Heart right ventricle (tissue), 16 donors: ENCODE measurements around the gene SDR39U1. TPM values are rescaled to one million over a fixed set of nuclear protein-coding genes. Genes with fewer than 3 reads are reported as not detected.

Experiments
- ATAC-seq, 8 donors: fragments of 200-7000 bp; cut with Tn5 transposase; one replicate each; pipeline ENCODE4 v1.9.1; 2020; ENCODE audit warnings: mild to moderate bottlenecking in 8 of 8, moderate library complexity in 8 of 8, moderate number of reproducible peaks in 1 of 8
- DNase-seq, 2 donors: peaks; one replicate each; pipeline ENCODE4 v3.0.0-alpha.2; 2020
- H3K27ac ChIP-seq, 10 donors: fragments of 200-600 bp; sonication (generic) in 2 of 10; one replicate each; pipeline versions ENCODE4 v1.5.0 to v1.8.0; 2020 to 2022; ENCODE audit warnings: mild to moderate bottlenecking in 3 of 10
- H3K27me3 ChIP-seq, 7 donors: fragments of 200-600 bp; one replicate each; pipeline ENCODE4 v1.8.0; 2021 to 2022; ENCODE audit warnings: mild to moderate bottlenecking in 2 of 7
- H3K36me3 ChIP-seq, 9 donors: fragments of 200-600 bp; sonication (generic) in 1 of 9; one replicate each; pipeline versions ENCODE4 v1.5.0 to v1.8.0; 2020 to 2022; ENCODE audit warnings: mild to moderate bottlenecking in 2 of 9
- H3K4me1 ChIP-seq, 9 donors: fragments of 200-600 bp; sonication (generic) in 1 of 9; one replicate each; pipeline versions ENCODE4 v1.5.0 to v1.8.0; 2020 to 2022; ENCODE audit warnings: mild to moderate bottlenecking in 4 of 9
- H3K4me3 ChIP-seq, 10 donors: fragments of 200-600 bp; sonication (generic) in 2 of 10; one replicate each; pipeline versions ENCODE4 v1.5.0 to v1.8.0; 2020 to 2022; ENCODE audit warnings: mild to moderate bottlenecking in 7 of 10, moderate library complexity in 2 of 10
- H3K9me3 ChIP-seq, 11 donors: fragments of 200-600 bp in 10 of 11; sonication (generic) in 2 of 11; one replicate each; pipeline versions ENCODE4 v1.5.0 to v1.8.0; 2013 to 2022; ENCODE audit warnings: mild to moderate bottlenecking in 2 of 11, control low read depth in 1 of 11, moderate library complexity in 1 of 11
- CTCF ChIP-seq, 9 donors: fragments of 200-600 bp; sonication (generic) in 2 of 9; IDR thresholded peaks; one replicate each; pipeline versions ENCODE4 v1.5.0 to v1.8.0; 2021 to 2022; ENCODE audit warnings: antibody characterized with exemption in 9 of 9, mild to moderate bottlenecking in 5 of 9, moderate library complexity in 1 of 9
- WGBS, 2 donors: extraction: QIAGEN DNeasy Blood & Tissue Kit; methylation state at CpG; one replicate each; pipeline ENCODE4 v1.1.7; 2013; ENCODE audit warnings: inconsistent platforms in 1 of 2; 5-methylcytosine and 5-hydroxymethylcytosine counted together
- intact Hi-C, 10 donors: fragments of 100-400 bp; cut with DNase I; formaldehyde crosslinking; loops; one replicate each; pipeline versions ENCODE4 v1.11.1 to v1.14.2; 2022
- polyA plus RNA-seq, 2 donors: library from polyadenylated mRNA; stranded (reverse); fragments of 200-250 nt; gene quantifications; one replicate each; pipeline ENCODE4 v1.2.3, GENCODE V29; 2013
- total RNA-seq, 10 donors: library from RNA; stranded (reverse); fragmentation: NEBNext Ultra II Directional in 3 of 10; extraction: Animal tissue kit (Norgen Biotek cat#: 25700) in 3 of 10; gene quantifications; one replicate each; pipeline versions ENCODE4 v1.2.1 to v1.2.4, GENCODE V29; 2021 to 2023
- donor health status: Arrhythmogenic right ventricular cardiomyopathy.
- donor health status: ischemic (EF 13 %, LVEDD 7.1; RV severe dilation, severe dysfunction).
- donor health status: healthy with polysubstance abuse.
- donor health status: DM: no; HTN: yes; CAD: no.
- donor health status: DM: no; HTN: no; CAD: no.
- donor health status: ischemic (EF 25% LVEDD 6.9; RV normal size, moderate dysfunction).
- donor health status: ischemic (EF 25% LVEDD 5.7; RV mildly dilated, moderate dysfunction).
- donor health status: healthy.
- donor health status: DM: yes; HTN: yes; CAD: no.
- donor health status: Ischemic cardiomyopathy.
- donor health status: ischemic (EF 35%, LVEDD 5.7; RV mildly dilated, moderate dysfunction).
- donor health status: nonischemic (EF 11% LVEDD 7.7; RV severe dilation, severe dysfunction).
- donor health status: DM: yes; HTN: yes; CAD: no.
- donor health status: PGD.
- donor health status: ischemic (EF 29% LVEDD 5.4; RV normal size, mild dysfunction).
- donor health status: nonischemic (EF 23%, LVEDD 6.1; RV moderate dilation, normal function).

The SDR39U1 gene
- total and polyA plus RNA-seq, 12 donors, result 55.6 to 108 (median 69.5) TPM

GRCh38 chr14:24465805-24466204 lies 23.2 kb upstream of the SDR39U1 start:
- peaks cover 0 to 5% (median 0%) of the 10 kb centered on the region in 11 donors for H3K9me3 ChIP-seq
- ATAC-seq (no peak), DNase-seq (no peak)
- 82 to 90% methylated on average over 3 of the region's 3 CpGs for WGBS, 2 donors
- no peaks in the 10 kb centered on the region for H3K36me3 ChIP-seq
- no peak overlapping the region for H3K27ac ChIP-seq
- intact Hi-C loops, result no loop called here
- no peak for TF ChIP-seq CTCF (IDR thresholded peaks at IDR 0.05)
- no peaks in the 10 kb centered on the region for H3K27me3 ChIP-seq
- H3K4me1 ChIP-seq, result no peaks in the 10 kb centered on the region
- H3K4me3 ChIP-seq, result no peak overlapping the region

- no peak for TF ChIP-seq CTCF (IDR thresholded peaks at IDR 0.05)
- Histone ChIP-seq H3K4me3 (no peak overlapping the region), H3K4me1 (no peaks in the 10 kb centered on the region), H3K27me3 (no peaks in the 10 kb centered on the region), H3K9me3 (peaks cover 0 to under 1% (median 0%) of the 10 kb centered on the region in 11 donors), H3K27ac (no peak overlapping the region), H3K36me3 (no peaks in the 10 kb centered on the region)
- DNase-seq, result no peak
- intact Hi-C loops, result no loop called here
- 98% methylated on average over 3 of the region's 3 CpGs for WGBS, 2 donors
- ATAC-seq, result no peak
Measured at GRCh38 chr14:24465368-24465767, 22.8 kb upstream of the SDR39U1 start.

GRCh38 chr14:24463884-24464785 lies 21.6 kb upstream of the SDR39U1 start:
- TF ChIP-seq CTCF (IDR thresholded peaks at IDR 0.05), result no peak
- no peaks in the 10 kb centered on the region for H3K9me3 ChIP-seq
- no peak overlapping the region for H3K4me3 ChIP-seq
- ATAC-seq (no peak), DNase-seq (no peak)
- peaks cover 0 to 7% (median 2%) of the 10 kb centered on the region in 9 donors for H3K4me1 ChIP-seq
- intact Hi-C loops, result no loop called here
- H3K27ac ChIP-seq, result no peak overlapping the region
- H3K27me3 ChIP-seq, result no peaks in the 10 kb centered on the region
- no peaks in the 10 kb centered on the region for H3K36me3 ChIP-seq
- 68% methylated on average over 4 of the region's 4 CpGs for WGBS, 2 donors

GRCh38 chr14:24463017-24463883 lies 20.7 kb upstream of the SDR39U1 start:
- intact Hi-C loops, result no loop called here
- no peak for TF ChIP-seq CTCF (IDR thresholded peaks at IDR 0.05)
- H3K36me3 ChIP-seq, result no peaks in the 10 kb centered on the region
- H3K27me3 ChIP-seq, result no peaks in the 10 kb centered on the region
- H3K4me3 ChIP-seq, result no peak overlapping the region
- no peak for DNase-seq
- no peaks in the 10 kb centered on the region for H3K9me3 ChIP-seq
- peaks cover 0 to 16% (median 5%) of the 10 kb centered on the region in 9 donors for H3K4me1 ChIP-seq
- ATAC-seq, result no peak
- WGBS, 2 donors, result 52 to 53% methylated on average over 3 to 5 of the region's 5 CpGs
- no peak overlapping the region for H3K27ac ChIP-seq
